ENCODE results near the gene TMUB1.

The TMUB1 gene

GRCh38 chr7:151121380-151122170 is 38.3 kb upstream of the TMUB1 start:
- TF ChIP-seq CTCF (IDR thresholded peaks at IDR 0.05; ENCODE audit: low read length, missing control alignments): no peak
- no peak for DNase-seq (ENCODE audit: low read depth)
- no peak overlapping the region for H3K4me3 ChIP-seq (replicated peaks; ENCODE audit: low read depth, low read length)

GRCh38 chr7:151120896-151121295 is 37.6 kb upstream of the TMUB1 start:
- TF ChIP-seq CTCF (IDR thresholded peaks at IDR 0.05; ENCODE audit: low read length, missing control alignments): no peak
- DNase-seq (ENCODE audit: low read depth): no peak
- no peak overlapping the region for H3K4me3 ChIP-seq (replicated peaks; ENCODE audit: low read depth, low read length)

DNA sequence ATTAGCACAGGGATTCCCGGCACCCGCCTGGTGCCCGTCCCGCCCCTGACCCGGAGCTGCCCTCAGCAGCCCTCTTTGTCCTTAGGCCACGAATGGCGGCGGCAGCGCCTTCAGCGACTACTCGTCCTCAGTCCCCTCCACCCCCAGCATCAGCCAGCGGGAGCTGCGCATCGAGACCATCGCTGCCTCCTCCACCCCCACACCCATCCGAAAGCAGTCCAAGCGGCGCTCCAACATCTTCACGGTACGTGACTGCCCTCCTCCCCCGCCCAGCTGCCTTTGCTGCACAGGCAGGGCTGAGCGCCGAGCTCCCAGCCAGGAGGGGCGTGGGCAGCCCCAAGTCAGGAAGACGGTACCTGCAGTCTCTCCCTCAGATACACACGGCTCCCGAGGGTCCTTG is 36.6 kb upstream of the TMUB1 start:
- no peak overlapping the region for H3K4me3 ChIP-seq (replicated peaks; ENCODE audit: low read depth, low read length)
- no peak for TF ChIP-seq CTCF (IDR thresholded peaks at IDR 0.05; ENCODE audit: low read length, missing control alignments)

GRCh38 chr7:151119055-151119415 is 35.7 kb upstream of the TMUB1 start:
- DNase-seq (ENCODE audit: low read depth): no peak
- no peak for TF ChIP-seq CTCF (IDR thresholded peaks at IDR 0.05; ENCODE audit: low read length, missing control alignments)
- H3K4me3 ChIP-seq (replicated peaks; ENCODE audit: low read depth, low read length): no peak overlapping the region

More for the DNA sequence above, 36.6 kb upstream of the TMUB1 start:
- no peak for DNase-seq (ENCODE audit: low read depth)

DNA sequence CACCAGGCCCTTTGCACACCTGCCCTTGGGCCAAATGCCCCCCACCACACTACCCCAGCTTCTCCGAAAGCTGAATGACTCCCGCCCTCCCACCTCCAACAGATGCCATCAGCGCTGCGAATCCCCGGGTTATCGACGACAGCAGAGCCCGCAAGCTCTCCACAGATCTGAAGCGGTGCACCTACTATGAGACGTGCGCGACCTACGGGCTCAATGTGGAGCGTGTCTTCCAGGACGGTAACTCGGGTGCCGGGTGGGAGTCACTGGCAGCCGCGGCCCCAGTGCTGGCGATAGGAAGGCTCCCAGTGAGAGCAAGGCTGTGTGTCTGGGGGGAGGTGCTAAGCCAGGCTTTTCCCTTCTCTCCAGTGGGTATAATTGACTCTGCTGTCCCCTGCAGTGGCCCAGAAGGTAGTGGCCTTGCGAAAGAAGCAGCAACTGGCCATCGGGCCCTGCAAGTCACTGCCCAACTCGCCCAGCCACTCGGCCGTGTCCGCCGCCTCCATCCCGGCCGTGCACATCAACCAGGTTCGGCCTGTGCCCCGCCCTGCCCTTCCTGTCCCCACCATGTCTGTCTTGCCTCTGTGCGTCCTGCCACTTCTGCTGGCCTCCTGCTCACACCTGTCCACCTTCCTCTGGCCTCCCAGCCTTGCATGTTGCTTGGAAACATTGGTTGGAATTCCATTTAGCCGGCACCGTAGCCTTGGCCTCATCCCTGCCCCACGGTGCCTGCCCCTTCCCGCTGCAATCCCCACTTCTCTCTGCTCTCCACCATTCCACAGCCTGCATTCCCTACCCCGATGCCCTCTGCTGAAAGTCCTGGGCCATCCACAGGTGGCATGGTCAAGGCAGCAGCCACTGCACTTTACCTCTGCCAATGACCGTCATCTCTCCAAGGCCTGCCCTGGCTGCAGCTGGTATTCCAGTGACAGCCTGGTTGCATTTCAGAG is 35.1 kb upstream of the TMUB1 start:
- TF ChIP-seq CTCF (IDR thresholded peaks at IDR 0.05; ENCODE audit: low read length, missing control alignments): no peak
- no peak for DNase-seq (ENCODE audit: low read depth)
- H3K4me3 ChIP-seq (replicated peaks; ENCODE audit: low read depth, low read length): no peak overlapping the region

GRCh38 chr7:151117565-151117964 is 34.3 kb upstream of the TMUB1 start:
- H3K4me3 ChIP-seq (replicated peaks; ENCODE audit: low read depth, low read length): no peak overlapping the region
- no peak for DNase-seq (ENCODE audit: low read depth)
- no peak for TF ChIP-seq CTCF (IDR thresholded peaks at IDR 0.05; ENCODE audit: low read length, missing control alignments)
